Spleen (tissue), 11 donors: Measurements from ENCODE around the gene PSMG4. TPM values are rescaled to one million over a fixed set of nuclear protein-coding genes. Genes with fewer than 3 reads are reported as not detected.

ENCODE experiments used
- DNase-seq: peaks from one replicate; pipeline ENCODE4 v3.0.0-alpha.2; 2020
- H3K27ac ChIP-seq, 8 donors: fragments of 200-600 bp; sonication (generic) in 7 of 8; 1 replicate in 4 of 8; 2 replicates in 4 of 8; pipeline versions ENCODE4 v1.5.0 to v1.8.0; 2016 to 2021; ENCODE audit warnings: inconsistent platforms in 4 of 8, mild to moderate bottlenecking in 4 of 8, moderate library complexity in 1 of 8
- H3K27me3 ChIP-seq, 7 donors: fragments of 200-600 bp; sonication (generic) in 6 of 7; replicated peaks in 1 of 7; 1 replicate in 4 of 7; 2 replicates in 3 of 7; pipeline versions ENCODE4 v1.5.0 to v1.8.0; 2016 to 2021; ENCODE audit warnings: inconsistent platforms in 3 of 7, mild to moderate bottlenecking in 1 of 7
- H3K36me3 ChIP-seq, 6 donors: fragments of 200-600 bp; sonication (generic) in 5 of 6; 1 replicate in 4 of 6; 2 replicates in 2 of 6; pipeline versions ENCODE4 v1.5.0 to v1.8.0; 2016 to 2021; ENCODE audit warnings: inconsistent platforms in 2 of 6
- H3K4me1 ChIP-seq, 6 donors: fragments of 200-600 bp; sonication (generic) in 5 of 6; 1 replicate in 3 of 6; 2 replicates in 3 of 6; pipeline versions ENCODE4 v1.5.0 to v1.8.0; 2016 to 2021; ENCODE audit warnings: inconsistent platforms in 3 of 6
- H3K4me3 ChIP-seq, 8 donors: fragments of 200-600 bp; sonication (generic) in 7 of 8; 1 replicate in 4 of 8; 2 replicates in 4 of 8; pipeline versions ENCODE4 v1.5.0 to v1.8.0; 2016 to 2021; ENCODE audit warnings: inconsistent platforms in 4 of 8, mild to moderate bottlenecking in 4 of 8, moderate library complexity in 2 of 8
- H3K9me3 ChIP-seq, 8 donors: fragments of 200-600 bp; sonication (generic) in 7 of 8; 1 replicate in 4 of 8; 2 replicates in 4 of 8; pipeline versions ENCODE4 v1.5.0 to v1.8.0; 2016 to 2021; ENCODE audit warnings: inconsistent platforms in 4 of 8
- POLR2A ChIP-seq, 3 donors: fragments of 450-650 bp; IDR thresholded peaks; one replicate each; pipeline ENCODE4 v1.5.1; 2017; ENCODE audit warnings: antibody characterized with exemption in 3 of 3, mild to moderate bottlenecking in 1 of 3
- POLR2AphosphoS5 ChIP-seq, 3 donors: sonication (generic); formaldehyde crosslinking; IDR thresholded peaks; one replicate each; pipeline ENCODE4 v1.5.1; 2017; ENCODE audit warnings: antibody characterized with exemption in 3 of 3
- WGBS, 5 donors: extraction: QIAGEN DNeasy Blood & Tissue Kit in 3 of 5; methylation state at CpG; one replicate each; pipeline versions ENCODE4 v1.1.5 to v1.1.7; 2013 to 2018; 5-methylcytosine and 5-hydroxymethylcytosine counted together
- intact Hi-C: fragments of 100-400 bp; cut with DNase I; formaldehyde crosslinking; loops from one replicate; pipeline ENCODE4 v1.15.0; 2023; ENCODE audit warnings: low total_unique reads
- polyA plus RNA-seq, 3 donors: library from polyadenylated mRNA; stranded (reverse); fragments of 200-250 nt; gene quantifications; one replicate each; pipeline ENCODE4 v1.2.1, GENCODE V29; 2013
- total RNA-seq, 7 donors: library from RNA; depleted of rRNA in 3 of 7; stranded (reverse); fragments of >200 nt in 3 of 7; fragmentation: NEBNext Ultra II Directional in 4 of 7; extraction: Animal tissue kit (Norgen Biotek cat#: 25700) in 4 of 7; gene quantifications; one replicate each; pipeline versions ENCODE4 v1.1.0 to v1.2.1, GENCODE V29; 2016 to 2021
- TF ChIP-seq, protein P1 (sequence below), 11 experiments: fragments of 200-600 bp in 7 of 11; fragments of 450-650 bp in 4 of 11; sonication (generic) in 4 of 11; IDR thresholded peaks in 8 of 11; conservative IDR thresholded peaks in 3 of 11; 1 replicate in 7 of 11; 2 replicates in 4 of 11; pipeline versions ENCODE4 v1.4.0 to v1.8.0; 2016 to 2021; ENCODE audit warnings: antibody characterized with exemption in 11 of 11, inconsistent platforms in 4 of 11, mild to moderate bottlenecking in 1 of 11
- donor health status: healthy with polysubstance abuse.
- donor health status: DM: no; HTN: no; CAD: no; lungs with moderate emphysema.
- donor health status: DM: no; HTN: no; CAD: no.
- donor health status: Bipolar disorder and iron deficiency.
- donor health status: healthy.
- donor health status: DM: no; HTN: no; CAD: no.
- donor health status: DM: yes; HTN: yes; CAD: no.

PSMG4 gene
- total and polyA plus RNA-seq, 10 donors, result 12.1 to 41.6 (median 18.5) TPM

- Histone ChIP-seq H3K4me3 (no peak overlapping the region), H3K27ac (no peak overlapping the region), H3K27me3 (peaks cover 0 to 26% (median 5%) of the 10 kb centered on the region in 7 donors), H3K4me1 (peaks cover 9 to 20% (median 14%) of the 10 kb centered on the region in 6 donors), H3K9me3 (peaks cover 0 to 4% (median 0%) of the 10 kb centered on the region in 8 donors), H3K36me3 (no peaks in the 10 kb centered on the region)
- WGBS, 5 donors, result 96 to 99% (median 98%) methylated on average over 23 to 40 of the region's 40 CpGs
- peak; percentile 74 for DNase-seq
- TF ChIP-seq POLR2AphosphoS5 (IDR thresholded peaks at IDR 0.05) (no peak), POLR2A (IDR thresholded peaks at IDR 0.05) (no peak)
- TF ChIP-seq, protein P1, sequence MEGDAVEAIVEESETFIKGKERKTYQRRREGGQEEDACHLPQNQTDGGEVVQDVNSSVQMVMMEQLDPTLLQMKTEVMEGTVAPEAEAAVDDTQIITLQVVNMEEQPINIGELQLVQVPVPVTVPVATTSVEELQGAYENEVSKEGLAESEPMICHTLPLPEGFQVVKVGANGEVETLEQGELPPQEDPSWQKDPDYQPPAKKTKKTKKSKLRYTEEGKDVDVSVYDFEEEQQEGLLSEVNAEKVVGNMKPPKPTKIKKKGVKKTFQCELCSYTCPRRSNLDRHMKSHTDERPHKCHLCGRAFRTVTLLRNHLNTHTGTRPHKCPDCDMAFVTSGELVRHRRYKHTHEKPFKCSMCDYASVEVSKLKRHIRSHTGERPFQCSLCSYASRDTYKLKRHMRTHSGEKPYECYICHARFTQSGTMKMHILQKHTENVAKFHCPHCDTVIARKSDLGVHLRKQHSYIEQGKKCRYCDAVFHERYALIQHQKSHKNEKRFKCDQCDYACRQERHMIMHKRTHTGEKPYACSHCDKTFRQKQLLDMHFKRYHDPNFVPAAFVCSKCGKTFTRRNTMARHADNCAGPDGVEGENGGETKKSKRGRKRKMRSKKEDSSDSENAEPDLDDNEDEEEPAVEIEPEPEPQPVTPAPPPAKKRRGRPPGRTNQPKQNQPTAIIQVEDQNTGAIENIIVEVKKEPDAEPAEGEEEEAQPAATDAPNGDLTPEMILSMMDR (IDR thresholded peaks at IDR 0.05 in 8 of 11, conservative IDR thresholded peaks at IDR 0.05 in 3 of 11), result no peak
- intact Hi-C loops, result loop anchor here (5.0 to 10.0 kb wide), 2 partner anchors 89 to 126 kb away; no protein-coding TSS in a partner anchor
Measured at GRCh38 chr6:3253597-3253961, 5.2 kb upstream of the PSMG4 start.

- H3K27me3 ChIP-seq, result no peaks in the 10 kb centered on the region
- no peak for TF ChIP-seq POLR2AphosphoS5 (IDR thresholded peaks at IDR 0.05)
- TF ChIP-seq, protein P1 (IDR thresholded peaks at IDR 0.05 in 8 of 11, conservative IDR thresholded peaks at IDR 0.05 in 3 of 11), result no peak
- TF ChIP-seq POLR2A (IDR thresholded peaks at IDR 0.05), result no peak
- peak overlapping the region; percentile 84 to 99 (median 96) for H3K4me3 ChIP-seq
- WGBS, 5 donors, result 49 to 61% (median 58%) methylated on average over 12 of the region's 12 CpGs
- intact Hi-C loops, result loop anchor here (10.0 kb wide), 1 partner anchor 93 kb away; no protein-coding TSS in a partner anchor
- no peaks in the 10 kb centered on the region for H3K36me3 ChIP-seq
- H3K27ac ChIP-seq, result peak overlapping the region in 6 of 8 donors; percentile 71 to 89 (median 79)
- peaks cover 0 to 4% (median 0%) of the 10 kb centered on the region in 8 donors for H3K9me3 ChIP-seq
- H3K4me1 ChIP-seq, result peaks cover 20 to 43% (median 35%) of the 10 kb centered on the region in 6 donors
- DNase-seq, result no peak
Measured at GRCh38 chr6:3258201-3258600, 546 bp upstream of the PSMG4 start.

DNA sequence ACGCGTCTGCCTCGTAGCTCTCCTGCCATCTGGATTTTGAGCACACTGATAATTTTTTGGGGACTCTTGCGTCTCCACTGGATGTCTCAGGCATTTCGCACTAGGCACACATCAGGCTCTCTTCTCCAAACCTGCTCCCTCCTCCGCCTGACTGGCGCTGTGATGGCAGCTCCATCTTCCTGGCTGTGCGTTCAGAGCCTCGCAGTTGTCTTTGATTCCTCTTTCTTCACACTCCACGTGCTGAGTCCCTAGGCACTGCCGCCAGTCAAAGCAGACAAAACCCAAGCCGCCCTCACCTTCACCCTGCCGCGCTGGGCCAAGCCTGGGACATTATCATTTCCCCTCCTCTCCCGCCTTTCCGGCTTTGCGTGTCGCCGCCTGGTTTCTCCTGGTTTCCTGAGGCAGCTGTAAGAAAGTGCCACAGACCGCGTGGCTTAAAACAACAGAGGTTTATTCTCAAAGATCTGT is 778 bp downstream of the PSMG4 start:
- H3K4me1 ChIP-seq, result peaks cover 20 to 55% (median 41%) of the 10 kb centered on the region in 6 donors
- TF ChIP-seq, protein P1 (IDR thresholded peaks at IDR 0.05 in 8 of 11, conservative IDR thresholded peaks at IDR 0.05 in 3 of 11), result no peak
- TF ChIP-seq POLR2AphosphoS5 (IDR thresholded peaks at IDR 0.05) (peak in 2 of 3 donors; percentile 37 to 69), POLR2A (IDR thresholded peaks at IDR 0.05) (no peak)
- peak overlapping the region; percentile 71 to 89 (median 79) for H3K27ac ChIP-seq
- intact Hi-C loops, result loop anchor here (10.0 kb wide), 1 partner anchor 95 kb away; no protein-coding TSS in a partner anchor
- H3K4me3 ChIP-seq, result peak overlapping the region; percentile 84 to 99 (median 96)
- 0 to 1% (median 1%) methylated on average over 21 of the region's 21 CpGs for WGBS, 5 donors
- peak; percentile 80 for DNase-seq
- H3K27me3 ChIP-seq, result no peaks in the 10 kb centered on the region
- peaks cover 0 to 13% (median 11%) of the 10 kb centered on the region in 6 donors for H3K36me3 ChIP-seq
- H3K9me3 ChIP-seq, result no peaks in the 10 kb centered on the region

DNA sequence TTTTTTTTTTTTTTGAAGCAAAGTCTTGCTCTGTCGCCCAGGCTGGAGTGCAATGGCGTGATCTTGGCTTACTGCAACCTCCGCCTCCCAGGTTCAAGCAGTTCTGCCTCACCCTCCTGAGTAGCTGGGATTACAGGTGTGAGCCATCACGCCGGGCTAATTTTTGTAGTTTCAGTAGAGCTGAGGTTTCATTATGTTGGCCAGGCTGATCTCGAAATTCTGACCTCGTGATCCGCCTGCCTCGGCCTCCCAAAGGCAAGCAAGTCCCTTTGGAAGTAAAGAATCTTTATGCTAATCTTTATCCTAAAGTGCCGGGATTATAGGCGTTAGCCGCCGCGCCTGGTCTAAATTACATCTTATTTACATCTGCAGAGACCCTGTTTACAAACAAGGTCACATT is 1.5 kb downstream of the PSMG4 start:
- 82 to 91% (median 84%) methylated on average over 14 of the region's 14 CpGs for WGBS, 5 donors
- peaks cover 0 to 20% (median 11%) of the 10 kb centered on the region in 6 donors for H3K36me3 ChIP-seq
- H3K4me1 ChIP-seq, result peaks cover 20 to 59% (median 41%) of the 10 kb centered on the region in 6 donors
- no peak overlapping the region for H3K27ac ChIP-seq
- H3K4me3 ChIP-seq, result peak overlapping the region in 4 of 8 donors; percentile 23 to 97 (median 90)
- intact Hi-C loops, result no loop called here
- DNase-seq, result no peak
- TF ChIP-seq POLR2AphosphoS5 (IDR thresholded peaks at IDR 0.05) (no peak), POLR2A (IDR thresholded peaks at IDR 0.05) (no peak)
- TF ChIP-seq, protein P1 (IDR thresholded peaks at IDR 0.05 in 8 of 11, conservative IDR thresholded peaks at IDR 0.05 in 3 of 11), result no peak
- H3K27me3 ChIP-seq, result no peaks in the 10 kb centered on the region
- H3K9me3 ChIP-seq, result no peaks in the 10 kb centered on the region
